Astrocyte of the cerebellum (primary cell): ENCODE results near the gene ATP4A.

Experiments
- DNase-seq: peaks from one replicate; pipeline ENCODE4 v3.0.0-alpha.2; 2011; ENCODE audit warnings: low read depth
- H3K4me3 ChIP-seq: 2 replicates; pipeline ENCODE4 v1.5.1; 2011; ENCODE audit warnings: mild to moderate bottlenecking, low read depth, low read length, moderate library complexity
- in situ Hi-C: cut with HindIII; loops from 2 replicates; pipeline ENCODE4 v1.10.0; 2017; ENCODE audit warnings: low sequenced_read_pairs
- TF ChIP-seq, protein P1 (sequence below): IDR thresholded peaks from 2 replicates; pipeline ENCODE4 v1.5.1; 2012; ENCODE audit warnings: low read length, low read depth, moderate library complexity, mild to moderate bottlenecking; ENCODE audit errors: missing control alignments

Gene ATP4A

DNA sequence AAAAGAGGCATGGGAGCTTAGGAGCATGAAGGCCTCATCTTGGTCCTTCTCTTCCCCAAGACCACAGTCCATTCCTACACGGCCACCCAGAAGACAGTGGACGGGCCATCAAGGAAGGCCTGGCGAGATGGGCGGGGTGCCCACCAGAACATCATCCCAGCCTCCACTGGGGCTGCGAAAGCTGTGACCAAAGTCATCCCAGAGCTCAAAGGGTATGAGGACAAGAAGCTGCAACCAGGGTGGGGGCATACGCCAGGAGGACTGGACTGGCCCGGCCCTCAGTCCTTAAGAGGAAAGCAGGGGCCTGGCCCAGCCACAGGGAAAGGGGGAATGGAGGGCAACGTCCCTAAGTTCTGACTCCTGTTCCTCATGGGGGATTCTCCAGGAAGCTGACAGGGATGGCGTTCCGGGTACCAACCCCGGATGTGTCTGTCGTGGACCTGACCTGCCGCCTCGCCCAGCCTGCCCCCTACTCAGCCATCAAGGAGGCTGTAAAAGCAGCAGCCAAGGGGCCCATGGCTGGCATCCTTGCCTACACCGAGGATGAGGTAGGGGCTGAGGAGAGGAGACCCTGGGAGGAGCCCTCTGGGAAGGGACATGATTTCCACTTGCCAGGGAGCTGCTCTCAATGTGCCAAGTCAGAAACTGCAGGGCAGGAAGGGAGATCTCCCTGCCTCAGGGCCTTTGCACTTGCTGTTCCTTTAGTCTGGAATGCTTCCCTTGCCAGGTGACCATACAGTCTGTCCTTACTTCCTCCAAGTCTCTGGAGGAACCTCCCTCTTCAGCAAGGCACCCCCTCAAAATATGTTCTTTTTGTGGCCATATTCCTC lies 20.0 kb downstream of the ATP4A start:
- no peak overlapping the region for H3K4me3 ChIP-seq
- TF ChIP-seq, protein P1, sequence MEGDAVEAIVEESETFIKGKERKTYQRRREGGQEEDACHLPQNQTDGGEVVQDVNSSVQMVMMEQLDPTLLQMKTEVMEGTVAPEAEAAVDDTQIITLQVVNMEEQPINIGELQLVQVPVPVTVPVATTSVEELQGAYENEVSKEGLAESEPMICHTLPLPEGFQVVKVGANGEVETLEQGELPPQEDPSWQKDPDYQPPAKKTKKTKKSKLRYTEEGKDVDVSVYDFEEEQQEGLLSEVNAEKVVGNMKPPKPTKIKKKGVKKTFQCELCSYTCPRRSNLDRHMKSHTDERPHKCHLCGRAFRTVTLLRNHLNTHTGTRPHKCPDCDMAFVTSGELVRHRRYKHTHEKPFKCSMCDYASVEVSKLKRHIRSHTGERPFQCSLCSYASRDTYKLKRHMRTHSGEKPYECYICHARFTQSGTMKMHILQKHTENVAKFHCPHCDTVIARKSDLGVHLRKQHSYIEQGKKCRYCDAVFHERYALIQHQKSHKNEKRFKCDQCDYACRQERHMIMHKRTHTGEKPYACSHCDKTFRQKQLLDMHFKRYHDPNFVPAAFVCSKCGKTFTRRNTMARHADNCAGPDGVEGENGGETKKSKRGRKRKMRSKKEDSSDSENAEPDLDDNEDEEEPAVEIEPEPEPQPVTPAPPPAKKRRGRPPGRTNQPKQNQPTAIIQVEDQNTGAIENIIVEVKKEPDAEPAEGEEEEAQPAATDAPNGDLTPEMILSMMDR: no peak
- DNase-seq: no peak
- in situ Hi-C loops: no loop called here

DNA sequence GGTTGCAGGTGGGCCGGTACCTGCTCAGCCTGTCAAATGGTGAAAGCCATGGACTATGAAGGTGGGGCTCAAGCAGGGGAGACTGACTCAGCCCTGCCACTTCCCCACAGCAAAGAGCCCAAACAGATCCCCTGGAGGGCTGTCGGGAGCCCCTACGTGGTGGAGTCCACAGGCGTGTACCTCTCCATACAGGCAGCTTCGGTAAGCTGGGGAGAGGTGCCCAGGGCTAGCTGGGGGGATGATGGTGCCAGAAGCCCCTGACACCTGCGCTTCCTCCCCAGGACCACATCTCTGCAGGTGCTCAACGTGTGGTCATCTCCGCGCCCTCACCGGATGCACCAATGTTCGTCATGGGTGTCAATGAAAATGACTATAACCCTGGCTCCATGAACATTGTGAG lies 21.2 kb downstream of the ATP4A start:
- H3K4me3 ChIP-seq: no peak overlapping the region
- in situ Hi-C loops: no loop called here

DNA sequence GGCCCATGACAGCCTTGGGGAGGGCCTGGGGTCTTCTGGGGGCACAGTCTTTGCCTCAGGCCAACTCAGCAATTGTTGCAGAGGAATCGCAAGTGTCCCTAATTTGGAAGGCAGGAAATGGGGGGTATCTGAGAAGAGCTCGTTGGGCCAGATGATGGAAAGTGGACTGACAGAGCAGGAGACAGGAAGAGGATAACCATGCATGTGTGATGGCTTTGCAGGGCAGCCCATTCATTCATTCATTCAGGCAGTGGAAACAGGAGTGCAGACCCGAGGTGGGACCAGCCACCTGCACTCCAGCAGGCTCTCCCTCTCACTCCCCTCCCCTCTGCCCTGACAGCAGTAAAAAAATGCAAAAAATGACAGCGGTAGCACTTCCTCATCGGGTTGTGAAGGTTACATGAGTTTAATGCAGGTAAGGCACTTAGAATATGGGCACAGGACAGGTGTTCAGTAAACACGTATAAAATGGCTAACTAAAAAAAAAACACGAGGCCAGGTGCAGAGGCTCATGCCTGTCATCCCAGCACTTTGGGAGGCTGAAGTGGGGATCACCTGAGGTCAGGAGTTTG lies 23.0 kb downstream of the ATP4A start:
- H3K4me3 ChIP-seq: no peak overlapping the region
- DNase-seq: no peak
- TF ChIP-seq, protein P1: no peak
- in situ Hi-C loops: no loop called here

More for the DNA sequence above, 21.2 kb downstream of the ATP4A start:
- DNase-seq: no peak
- TF ChIP-seq, protein P1: no peak

DNA sequence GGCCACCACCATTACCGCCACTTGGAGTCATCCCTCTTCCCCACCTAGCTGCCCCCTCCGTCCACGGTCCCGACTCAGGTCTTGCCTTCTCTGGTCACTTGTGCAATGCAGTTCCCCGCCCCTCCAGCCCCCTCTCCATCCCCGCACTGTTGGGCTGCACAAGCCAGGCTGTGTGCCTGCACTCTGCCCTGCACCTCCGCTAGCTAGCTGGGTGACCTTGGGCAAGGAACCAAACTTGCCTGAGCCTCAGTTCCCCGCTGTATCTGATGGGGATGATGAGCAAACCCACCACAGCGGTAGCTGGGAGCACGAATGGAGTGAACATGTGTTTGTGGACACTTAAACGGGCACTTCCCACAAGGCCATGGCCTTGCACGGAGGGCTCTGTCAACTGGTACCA lies 23.6 kb downstream of the ATP4A start:
- DNase-seq: no peak
- TF ChIP-seq, protein P1: no peak
- in situ Hi-C loops: no loop called here
- no peak overlapping the region for H3K4me3 ChIP-seq

DNA sequence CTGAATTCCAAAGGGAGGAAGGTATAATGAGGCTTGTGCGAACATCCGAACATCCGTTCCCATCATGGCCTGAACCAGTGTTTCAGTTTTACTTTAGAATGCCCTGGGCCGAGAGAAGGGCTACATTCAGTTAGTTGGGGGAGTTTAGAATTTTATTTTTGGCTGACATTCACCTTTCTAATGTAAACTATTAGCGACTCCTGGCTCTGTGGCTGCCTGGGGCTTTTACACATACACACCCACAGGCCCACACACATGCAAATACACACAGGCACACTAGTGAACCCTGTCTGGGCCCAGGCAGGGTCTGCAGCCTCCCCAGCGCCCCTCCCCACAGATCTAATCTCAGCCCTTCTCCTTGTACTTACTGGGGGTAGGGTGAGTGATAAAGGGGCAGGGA lies 24.1 kb downstream of the ATP4A start:
- no peak overlapping the region for H3K4me3 ChIP-seq
- TF ChIP-seq, protein P1: no peak
- in situ Hi-C loops: no loop called here
- DNase-seq: no peak

DNA sequence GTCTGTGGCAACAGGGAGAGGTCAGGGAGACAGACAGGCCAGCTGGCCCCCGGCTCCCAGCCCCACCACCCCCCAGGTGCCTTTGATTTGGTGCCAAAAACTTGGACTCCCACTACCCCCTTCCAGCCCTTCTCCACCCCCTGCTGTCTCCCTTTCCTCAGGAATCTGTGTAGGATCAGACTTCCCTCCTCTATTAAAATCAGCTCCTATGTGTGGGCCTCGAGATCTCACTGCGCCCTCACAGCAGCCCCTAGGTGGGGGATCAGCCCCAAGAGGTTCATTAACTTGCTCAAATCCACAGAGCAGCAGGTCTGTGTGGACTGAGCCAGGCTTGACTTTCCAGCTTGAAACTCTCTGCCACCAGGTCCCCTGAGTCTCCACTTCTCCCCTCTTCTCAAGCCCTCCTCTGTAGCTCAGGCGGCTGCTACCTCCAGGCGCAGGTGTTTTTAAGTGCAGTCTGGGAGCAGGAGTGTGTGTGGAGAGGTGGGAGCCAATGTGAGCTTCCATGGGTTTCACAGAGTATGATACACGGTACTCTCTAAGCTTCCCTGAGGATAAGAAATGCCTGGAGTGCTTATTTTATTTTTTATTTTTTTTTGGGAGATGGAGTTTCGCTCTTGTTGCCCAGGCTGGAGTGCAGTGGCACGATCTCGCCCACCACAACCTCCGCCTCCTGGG lies 28.5 kb downstream of the ATP4A start:
- TF ChIP-seq, protein P1: no peak
- H3K4me3 ChIP-seq: no peak overlapping the region
- in situ Hi-C loops: no loop called here
- no peak for DNase-seq
